ENCODE data around the gene PPIB. TPM values are rescaled to one million over a fixed set of nuclear protein-coding genes. Genes with fewer than 3 reads are reported as not detected.
"Not testable (repeated sequence)": the region's sequence is repeated elsewhere in the genome, so short reads cannot be mapped to it uniquely, and the experiment has no call there.

Gene PPIB
- polyA plus RNA-seq, 5 donors = 475 to 712 (median 538) TPM

- DNase-seq = no peak
These were observed 51.2 kb downstream of the PPIB start for GRCh38 chr15:64111679-64112050.

GRCh38 chr15:64110950-64111678 lies 51.7 kb downstream of the PPIB start:
- DNase-seq = no peak

- not testable (repeated sequence) for DNase-seq
These were observed 52.6 kb downstream of the PPIB start for GRCh38 chr15:64110108-64110701.

- DNase-seq = no peak
These were observed 55.5 kb downstream of the PPIB start for GRCh38 chr15:64107337-64107736.

Other genes with a start within 250 kb of the PPIB start
- 10 to 100 TPM; 19.2 to 27.5 (median 21.7) TPM for gene DAPK2, start 116.5 kb downstream of the PPIB start, polyA plus RNA-seq (ENCODE audit: insufficient read depth in 1 of 5, insufficient read length in 5 of 5, low replicate concordance in 1 of 5)
- 10 to 100 TPM; 49.5 to 84.9 (median 64.0) TPM for gene CIAO2A, start 69.2 kb downstream of the PPIB start, polyA plus RNA-seq (ENCODE audit: insufficient read depth in 1 of 5, insufficient read length in 5 of 5, low replicate concordance in 1 of 5)
- 100 to 1,000 TPM; 103 to 138 (median 127) TPM for gene SNX1, start 67.0 kb downstream of the PPIB start, polyA plus RNA-seq (ENCODE audit: insufficient read depth in 1 of 5, insufficient read length in 5 of 5, low replicate concordance in 1 of 5)
- 1 to 10 TPM; 1.9 to 3.1 (median 2.8) TPM for gene SNX22, start 11.3 kb downstream of the PPIB start, polyA plus RNA-seq (ENCODE audit: insufficient read depth in 1 of 5, insufficient read length in 5 of 5, low replicate concordance in 1 of 5)
- gene CSNK1G1, start 193.2 kb upstream of the PPIB start, polyA plus RNA-seq (ENCODE audit: insufficient read depth in 1 of 5, insufficient read length in 5 of 5, low replicate concordance in 1 of 5) = 10 to 100 TPM; 12.2 to 20.3 (median 18.1) TPM
- 10 to 100 TPM; 25.5 to 93.4 (median 47.3) TPM for gene PCLAF, start 218.4 kb upstream of the PPIB start, polyA plus RNA-seq (ENCODE audit: insufficient read depth in 1 of 5, insufficient read length in 5 of 5, low replicate concordance in 1 of 5)
- 10 to 100 TPM; 36.1 to 44.2 (median 41.6) TPM for gene TRIP4, start 224.8 kb upstream of the PPIB start, polyA plus RNA-seq (ENCODE audit: insufficient read depth in 1 of 5, insufficient read length in 5 of 5, low replicate concordance in 1 of 5)

All from right lung (tissue), 5 donors.